Measurements from ENCODE around the gene CUL5.

CUL5 gene

GRCh38 chr11:108034952-108035351 is 26.3 kb downstream of the CUL5 start:
- TF ChIP-seq, protein P1, sequence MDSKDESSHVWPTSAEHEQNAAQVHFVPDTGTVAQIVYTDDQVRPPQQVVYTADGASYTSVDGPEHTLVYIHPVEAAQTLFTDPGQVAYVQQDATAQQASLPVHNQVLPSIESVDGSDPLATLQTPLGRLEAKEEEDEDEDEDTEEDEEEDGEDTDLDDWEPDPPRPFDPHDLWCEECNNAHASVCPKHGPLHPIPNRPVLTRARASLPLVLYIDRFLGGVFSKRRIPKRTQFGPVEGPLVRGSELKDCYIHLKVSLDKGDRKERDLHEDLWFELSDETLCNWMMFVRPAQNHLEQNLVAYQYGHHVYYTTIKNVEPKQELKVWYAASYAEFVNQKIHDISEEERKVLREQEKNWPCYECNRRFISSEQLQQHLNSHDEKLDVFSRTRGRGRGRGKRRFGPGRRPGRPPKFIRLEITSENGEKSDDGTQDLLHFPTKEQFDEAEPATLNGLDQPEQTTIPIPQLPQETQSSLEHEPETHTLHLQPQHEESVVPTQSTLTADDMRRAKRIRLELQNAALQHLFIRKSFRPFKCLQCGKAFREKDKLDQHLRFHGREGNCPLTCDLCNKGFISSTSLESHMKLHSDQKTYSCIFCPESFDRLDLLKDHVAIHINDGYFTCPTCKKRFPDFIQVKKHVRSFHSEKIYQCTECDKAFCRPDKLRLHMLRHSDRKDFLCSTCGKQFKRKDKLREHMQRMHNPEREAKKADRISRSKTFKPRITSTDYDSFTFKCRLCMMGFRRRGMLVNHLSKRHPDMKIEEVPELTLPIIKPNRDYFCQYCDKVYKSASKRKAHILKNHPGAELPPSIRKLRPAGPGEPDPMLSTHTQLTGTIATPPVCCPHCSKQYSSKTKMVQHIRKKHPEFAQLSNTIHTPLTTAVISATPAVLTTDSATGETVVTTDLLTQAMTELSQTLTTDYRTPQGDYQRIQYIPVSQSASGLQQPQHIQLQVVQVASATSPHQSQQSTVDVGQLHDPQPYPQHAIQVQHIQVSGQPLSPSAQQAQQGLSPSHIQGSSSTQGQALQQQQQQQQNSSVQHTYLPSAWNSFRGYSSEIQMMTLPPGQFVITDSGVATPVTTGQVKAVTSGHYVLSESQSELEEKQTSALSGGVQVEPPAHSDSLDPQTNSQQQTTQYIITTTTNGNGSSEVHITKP (tag by site-specific recombination; IDR thresholded peaks at IDR 0.05): peak; percentile 90
- TF ChIP-seq ZFP3 (tag by site-specific recombination; IDR thresholded peaks at IDR 0.05; ENCODE audit: low read depth) (no peak), ZNF629 (tag by site-specific recombination; IDR thresholded peaks at IDR 0.05) (no peak), ZNF654 (tag by site-specific recombination; IDR thresholded peaks at IDR 0.05; ENCODE audit: low read depth) (no peak)
- TF ChIP-seq, protein P2, sequence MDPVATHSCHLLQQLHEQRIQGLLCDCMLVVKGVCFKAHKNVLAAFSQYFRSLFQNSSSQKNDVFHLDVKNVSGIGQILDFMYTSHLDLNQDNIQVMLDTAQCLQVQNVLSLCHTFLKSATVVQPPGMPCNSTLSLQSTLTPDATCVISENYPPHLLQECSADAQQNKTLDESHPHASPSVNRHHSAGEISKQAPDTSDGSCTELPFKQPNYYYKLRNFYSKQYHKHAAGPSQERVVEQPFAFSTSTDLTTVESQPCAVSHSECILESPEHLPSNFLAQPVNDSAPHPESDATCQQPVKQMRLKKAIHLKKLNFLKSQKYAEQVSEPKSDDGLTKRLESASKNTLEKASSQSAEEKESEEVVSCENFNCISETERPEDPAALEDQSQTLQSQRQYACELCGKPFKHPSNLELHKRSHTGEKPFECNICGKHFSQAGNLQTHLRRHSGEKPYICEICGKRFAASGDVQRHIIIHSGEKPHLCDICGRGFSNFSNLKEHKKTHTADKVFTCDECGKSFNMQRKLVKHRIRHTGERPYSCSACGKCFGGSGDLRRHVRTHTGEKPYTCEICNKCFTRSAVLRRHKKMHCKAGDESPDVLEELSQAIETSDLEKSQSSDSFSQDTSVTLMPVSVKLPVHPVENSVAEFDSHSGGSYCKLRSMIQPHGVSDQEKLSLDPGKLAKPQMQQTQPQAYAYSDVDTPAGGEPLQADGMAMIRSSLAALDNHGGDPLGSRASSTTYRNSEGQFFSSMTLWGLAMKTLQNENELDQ (tag by site-specific recombination; IDR thresholded peaks at IDR 0.05; ENCODE audit: low read depth): no peak
- TF ChIP-seq, protein P3, sequence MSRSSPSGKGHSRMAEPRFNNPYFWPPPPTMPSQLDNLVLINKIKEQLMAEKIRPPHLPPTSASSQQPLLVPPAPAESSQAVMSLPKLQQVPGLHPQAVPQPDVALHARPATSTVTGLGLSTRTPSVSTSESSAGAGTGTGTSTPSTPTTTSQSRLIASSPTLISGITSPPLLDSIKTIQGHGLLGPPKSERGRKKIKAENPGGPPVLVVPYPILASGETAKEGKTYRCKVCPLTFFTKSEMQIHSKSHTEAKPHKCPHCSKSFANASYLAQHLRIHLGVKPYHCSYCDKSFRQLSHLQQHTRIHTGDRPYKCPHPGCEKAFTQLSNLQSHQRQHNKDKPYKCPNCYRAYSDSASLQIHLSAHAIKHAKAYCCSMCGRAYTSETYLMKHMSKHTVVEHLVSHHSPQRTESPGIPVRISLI (tag by site-specific recombination; IDR thresholded peaks at IDR 0.05): no peak
- CTCF ChIA-PET: interaction anchor here (0.7 kb wide), 1 partner anchor 186 kb away, joined by 3 read pairs; no protein-coding TSS in a partner anchor
- Histone ChIP-seq H3K9me3 (ENCODE audit: control insufficient read depth, insufficient read depth, low read depth, low read length) (no peaks in the 10 kb centered on the region), H3K36me3 (ENCODE audit: control insufficient read depth in 2 of 2, insufficient read depth in 1 of 2, low read length in 2 of 2) (peaks cover 0 to 53% of the 10 kb centered on the region in 2 experiments; a peak in 1 of 3 replicates), H3K4me3 (ENCODE audit: low read depth, low read length) (no peak overlapping the region), H3K27ac (ENCODE audit: extremely low read depth, low read depth, low read length) (no peak overlapping the region), H3K4me1 (ENCODE audit: control insufficient read depth, insufficient read depth, low read length) (no peaks in the 10 kb centered on the region)
- POLR2A ChIA-PET: no interaction called here

- TF ChIP-seq ZEB2 (tag by site-specific recombination; IDR thresholded peaks at IDR 0.05) (no peak), OSR2 (tag by site-specific recombination; IDR thresholded peaks at IDR 0.05) (peak; percentile 41; the same call in 1 of the 2 replicates)
- Histone ChIP-seq H3K9me3 (ENCODE audit: control insufficient read depth, insufficient read depth, low read depth, low read length) (no peaks in the 10 kb centered on the region), H3K4me3 (ENCODE audit: low read depth, low read length) (no peak overlapping the region), H3K27ac (ENCODE audit: extremely low read depth, low read depth, low read length) (no peak overlapping the region), H3K36me3 (ENCODE audit: control insufficient read depth in 2 of 2, insufficient read depth in 1 of 2, low read length in 2 of 2) (peaks cover 0 to 52% of the 10 kb centered on the region in 2 experiments; a peak in 1 of 3 replicates), H3K4me1 (ENCODE audit: control insufficient read depth, insufficient read depth, low read length) (no peaks in the 10 kb centered on the region)
- POLR2A ChIA-PET: no interaction called here
- CTCF ChIA-PET: interaction anchor here (0.7 kb wide), 1 partner anchor 11 kb away, joined by 3 read pairs; no protein-coding TSS in a partner anchor
Measured at GRCh38 chr11:108035690-108036089, 27.0 kb downstream of the CUL5 start.

GRCh38 chr11:108037211-108037610 is 28.5 kb downstream of the CUL5 start:
- Histone ChIP-seq H3K36me3 (ENCODE audit: control insufficient read depth in 2 of 2, insufficient read depth in 1 of 2, low read length in 2 of 2) (peaks cover 0 to 47% of the 10 kb centered on the region in 2 experiments; a peak in 2 of 3 replicates), H3K9me3 (ENCODE audit: control insufficient read depth, insufficient read depth, low read depth, low read length) (no peaks in the 10 kb centered on the region), H3K27ac (ENCODE audit: extremely low read depth, low read depth, low read length) (no peak overlapping the region), H3K4me1 (ENCODE audit: control insufficient read depth, insufficient read depth, low read length) (no peaks in the 10 kb centered on the region), H3K4me3 (ENCODE audit: low read depth, low read length) (no peak overlapping the region)
- ChIA-PET CTCF (no interaction called here), POLR2A (no interaction called here)
- TF ChIP-seq IKZF3 (tag by site-specific recombination; IDR thresholded peaks at IDR 0.05): no peak
- TF ChIP-seq ZNF423 (tag by site-specific recombination; IDR thresholded peaks at IDR 0.05): no peak
- no peak for TF ChIP-seq ZNF223 (tag by site-specific recombination; IDR thresholded peaks at IDR 0.05)
- TF ChIP-seq ZNF140 (tag by site-specific recombination; IDR thresholded peaks at IDR 0.05): no peak
- TF ChIP-seq, protein P3 (tag by site-specific recombination; IDR thresholded peaks at IDR 0.05): no peak
- TF ChIP-seq ZNF837 (tag by site-specific recombination; IDR thresholded peaks at IDR 0.05): no peak
- TF ChIP-seq ZNF658 (tag by site-specific recombination; IDR thresholded peaks at IDR 0.05): no peak
- TF ChIP-seq ZNF518A (tag by site-specific recombination; conservative IDR thresholded peaks at IDR 0.05; ENCODE audit: low read depth): no peak
- TF ChIP-seq, protein P4, sequence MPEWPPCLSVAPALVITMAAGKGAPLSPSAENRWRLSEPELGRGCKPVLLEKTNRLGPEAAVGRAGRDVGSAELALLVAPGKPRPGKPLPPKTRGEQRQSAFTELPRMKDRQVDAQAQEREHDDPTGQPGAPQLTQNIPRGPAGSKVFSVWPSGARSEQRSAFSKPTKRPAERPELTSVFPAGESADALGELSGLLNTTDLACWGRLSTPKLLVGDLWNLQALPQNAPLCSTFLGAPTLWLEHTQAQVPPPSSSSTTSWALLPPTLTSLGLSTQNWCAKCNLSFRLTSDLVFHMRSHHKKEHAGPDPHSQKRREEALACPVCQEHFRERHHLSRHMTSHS (tag by site-specific recombination; IDR thresholded peaks at IDR 0.05): no peak

All from HEK293 (cell line).